Putamen (tissue), 1 donor: ENCODE measurements around the gene TXN2.

Source experiments
- DNase-seq: peaks from one replicate; pipeline ENCODE4 v3.0.0-alpha.2; 2016; ENCODE audit warnings: low spot score

TXN2 gene

DNA sequence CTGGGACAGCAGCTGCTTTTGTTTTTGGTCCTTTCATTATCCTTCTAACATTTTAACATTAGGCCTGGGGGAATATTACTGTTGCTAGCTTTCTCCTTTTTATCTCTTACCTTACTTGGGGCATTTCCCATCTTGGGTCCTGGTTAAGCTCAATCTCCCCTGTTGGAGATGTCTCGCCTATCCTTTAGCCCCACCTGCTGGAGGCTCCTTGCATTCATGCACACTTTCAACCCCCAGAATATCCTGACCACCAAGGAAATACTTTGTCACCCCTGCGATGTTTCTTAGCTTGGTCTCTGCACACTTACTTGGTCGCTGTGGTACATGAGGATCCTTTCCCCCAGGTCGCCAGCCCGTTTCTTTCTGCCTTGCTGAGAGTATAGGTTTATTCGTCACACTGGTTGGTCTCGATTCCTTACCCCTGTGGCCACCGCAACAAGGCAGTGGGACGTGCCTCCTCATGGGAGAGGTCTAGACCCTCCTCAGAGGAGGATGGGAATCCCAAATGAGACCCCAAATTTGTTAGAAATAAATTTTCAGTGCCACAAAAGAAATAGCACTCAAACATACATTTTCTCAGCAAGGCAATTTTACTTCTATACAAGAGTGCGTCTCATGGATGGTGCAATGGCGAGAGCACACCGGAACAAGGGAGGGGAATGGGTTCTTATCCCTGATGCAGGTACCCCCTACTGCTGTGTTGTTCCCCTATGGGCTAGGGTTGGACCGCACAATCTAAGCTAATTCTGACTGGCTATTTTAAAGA, 5.4 kb upstream of the TXN2 start:
- DNase-seq, result no peak

- no peak for DNase-seq
Measured at GRCh38 chr22:36480941-36481392, 473 bp downstream of the TXN2 start.

DNA sequence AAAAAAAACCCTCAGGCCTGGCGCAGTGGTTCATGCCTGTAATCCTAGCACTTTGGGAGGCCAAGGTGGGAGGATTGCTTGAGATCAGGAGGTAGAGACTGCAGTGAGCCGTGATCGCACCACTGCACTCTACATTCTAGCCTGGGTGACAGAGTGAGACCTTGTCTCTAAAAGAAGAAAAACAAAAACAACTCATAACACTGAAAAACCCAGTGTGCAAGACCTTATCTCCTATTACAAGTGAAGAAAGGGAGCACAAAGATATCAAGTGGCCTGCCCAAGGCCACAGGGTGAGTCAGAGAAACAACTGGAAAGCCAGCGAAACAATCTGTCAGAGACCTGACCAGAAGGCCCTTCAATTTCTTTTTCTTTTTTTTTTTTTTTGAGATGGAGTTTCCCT, 2.5 kb downstream of the TXN2 start:
- DNase-seq, result no peak

- DNase-seq, result no peak
Measured at GRCh38 chr22:36475341-36475740, 6.1 kb downstream of the TXN2 start.

GRCh38 chr22:36472689-36473088, 8.8 kb downstream of the TXN2 start:
- no peak for DNase-seq

- no peak for DNase-seq
Measured at GRCh38 chr22:36471341-36471821, 10.1 kb downstream of the TXN2 start.

DNA sequence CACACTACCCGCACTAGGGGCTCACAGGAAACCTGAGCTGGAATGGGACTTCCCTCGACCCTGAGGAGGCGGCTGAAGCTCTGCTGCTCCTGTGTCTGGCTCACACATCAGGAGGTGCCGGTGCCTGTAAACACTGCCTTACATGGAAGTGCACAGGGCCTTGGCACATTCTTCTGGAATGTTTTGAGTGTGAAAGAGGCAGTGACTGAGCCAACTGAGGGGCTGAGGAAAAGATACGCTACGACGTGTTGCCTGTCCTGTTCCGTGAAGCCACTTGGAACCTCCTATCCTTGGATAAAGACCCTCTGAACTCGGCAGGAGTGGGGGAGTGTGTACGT, 10.5 kb downstream of the TXN2 start:
- DNase-seq, result no peak

DNA sequence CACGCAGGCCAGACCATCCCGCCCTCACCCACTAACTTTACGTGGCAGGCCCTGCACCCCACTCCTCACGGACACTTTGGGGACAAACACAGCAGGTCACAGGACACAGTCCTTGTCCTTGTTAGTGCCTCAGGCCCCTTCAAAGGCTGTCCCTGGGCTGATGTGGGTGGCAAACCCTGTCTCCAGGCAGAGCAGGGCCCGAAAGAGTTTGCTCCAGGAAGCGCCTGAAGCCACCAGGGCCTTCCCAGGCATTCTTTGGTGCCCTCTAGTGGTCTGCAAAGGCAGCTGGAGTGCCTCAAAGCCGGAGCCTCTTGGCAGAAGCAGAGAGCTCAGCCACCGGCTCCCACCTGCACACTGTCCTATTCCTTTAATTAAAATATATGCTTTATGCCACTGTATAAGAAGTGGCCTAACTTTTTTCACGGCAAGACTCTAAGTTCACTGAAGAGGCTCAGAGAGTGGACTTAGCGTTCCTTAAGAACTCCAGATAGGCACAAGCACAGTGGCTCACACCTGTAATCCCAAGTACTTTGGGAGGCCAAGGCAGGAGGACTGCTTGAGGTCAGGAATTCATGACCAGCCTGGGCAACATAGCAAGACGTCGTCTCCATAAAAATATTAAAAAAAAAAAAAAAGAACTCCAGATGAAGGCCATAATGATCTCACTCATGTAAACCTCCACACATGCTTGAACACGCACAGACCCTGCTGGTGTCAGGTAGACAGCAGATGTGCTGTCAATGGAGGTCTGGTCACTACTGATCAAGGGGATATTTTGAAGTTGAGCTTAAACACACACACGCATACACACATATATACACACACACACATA, 11.1 kb downstream of the TXN2 start:
- DNase-seq, result peak; percentile 80

GRCh38 chr22:36469094-36469710, 12.2 kb downstream of the TXN2 start:
- DNase-seq, result no peak

DNA sequence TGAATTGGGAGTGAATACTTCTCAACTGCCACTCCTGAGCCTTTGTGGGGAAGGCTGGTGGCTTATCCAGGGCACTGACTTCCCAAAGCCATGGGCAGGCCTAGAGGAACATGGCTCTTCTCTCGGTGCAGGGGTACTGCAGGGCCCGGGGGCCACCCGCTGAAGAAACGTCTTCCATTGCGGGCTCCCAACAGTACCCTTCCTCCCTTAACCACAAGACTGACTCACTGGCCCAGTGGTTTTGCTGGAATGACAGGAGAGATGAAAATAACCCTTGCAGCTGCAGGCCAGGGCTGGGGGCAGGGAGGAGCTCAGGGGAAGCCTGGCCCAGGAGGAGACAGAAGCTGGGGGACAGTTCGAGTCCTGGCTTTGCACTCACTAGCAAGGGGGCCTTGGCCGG, 13.5 kb downstream of the TXN2 start:
- no peak for DNase-seq

- no peak for DNase-seq
Measured at GRCh38 chr22:36467042-36467810, 14.2 kb downstream of the TXN2 start.

- no peak for DNase-seq
Measured at GRCh38 chr22:36466258-36466657, 15.2 kb downstream of the TXN2 start.

DNA sequence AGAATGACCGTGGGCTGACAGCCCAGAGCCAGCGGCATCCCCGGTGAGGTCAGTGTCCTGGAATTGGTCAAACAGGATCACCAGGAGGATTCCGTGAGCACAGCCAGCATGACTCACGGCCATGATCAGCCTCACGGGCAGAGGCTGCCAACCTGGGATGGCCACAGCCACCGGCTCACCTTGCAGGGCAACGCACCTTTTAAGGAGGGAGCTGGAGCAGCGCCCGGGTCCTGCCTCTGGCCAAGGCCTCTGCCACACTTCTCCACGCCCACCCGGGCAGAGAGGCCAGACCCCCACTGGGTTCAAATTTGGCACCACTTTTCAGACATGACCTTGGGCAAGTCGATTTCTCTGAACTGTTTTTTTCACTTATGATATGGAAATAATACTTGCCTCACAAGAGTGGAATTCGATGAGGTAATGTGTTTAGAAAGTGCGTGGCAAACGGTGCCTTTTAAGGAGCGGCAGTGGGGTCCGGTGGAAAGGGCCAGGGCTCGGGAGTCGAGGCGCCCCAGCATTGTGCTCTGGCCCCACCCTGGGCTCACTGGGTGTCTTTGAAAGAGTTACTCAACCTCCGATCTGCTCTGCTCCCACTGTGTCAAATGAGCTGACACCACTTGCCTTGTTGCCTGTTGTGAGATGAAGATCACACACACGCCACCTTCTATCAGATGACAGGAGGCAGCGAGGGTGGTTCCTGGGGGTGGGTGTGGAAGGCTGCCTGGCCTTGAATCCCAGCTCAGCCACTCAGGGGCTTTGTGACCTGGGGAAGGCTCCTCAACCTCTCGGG, 16.0 kb downstream of the TXN2 start:
- DNase-seq, result peak; percentile 39

GRCh38 chr22:36464715-36465231, 16.7 kb downstream of the TXN2 start:
- no peak for DNase-seq

DNA sequence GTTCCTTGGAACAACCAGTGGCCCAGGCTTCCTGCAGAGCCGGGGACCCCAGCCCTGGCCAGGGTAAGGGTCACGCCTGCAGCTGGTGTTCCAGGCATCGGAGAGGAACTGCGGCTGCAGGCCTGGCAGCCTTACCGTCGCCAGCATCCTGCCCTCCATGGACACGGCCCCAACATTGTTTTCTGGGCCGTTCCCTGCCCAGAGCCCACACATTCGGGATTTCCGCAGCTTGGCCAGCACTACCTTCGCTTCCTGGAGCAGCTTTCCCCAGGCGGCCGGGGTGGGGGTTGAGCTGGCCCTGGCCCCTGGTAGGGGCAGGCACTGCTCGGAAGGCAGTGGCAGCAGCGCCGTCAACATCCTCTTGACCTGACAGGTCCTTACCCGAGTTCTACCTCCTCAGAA, 17.7 kb downstream of the TXN2 start:
- DNase-seq, result no peak

- no peak for DNase-seq
Measured at GRCh38 chr22:36461665-36462649, 19.5 kb downstream of the TXN2 start.

DNA sequence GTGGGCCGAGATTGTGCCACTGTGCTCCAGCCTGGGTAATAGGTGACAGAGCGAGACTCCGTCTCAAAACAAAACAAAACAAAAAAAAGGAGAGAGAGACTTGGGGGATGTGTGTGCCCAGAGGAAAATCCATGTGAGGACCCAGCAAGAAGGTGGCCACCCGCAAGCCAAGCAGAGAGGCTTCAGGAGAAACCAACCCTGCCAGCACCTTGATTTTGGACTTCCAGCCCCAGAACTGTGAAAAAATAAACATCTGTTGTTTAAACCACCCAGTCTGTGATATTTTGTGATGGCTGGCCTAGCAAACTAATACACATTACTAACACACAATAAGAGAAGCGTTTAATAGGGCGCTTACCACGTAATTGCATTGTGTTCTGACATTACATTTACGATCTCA, 21.2 kb downstream of the TXN2 start:
- DNase-seq, result no peak

- DNase-seq, result no peak
Measured at GRCh38 chr22:36457688-36458450, 23.6 kb downstream of the TXN2 start.

GRCh38 chr22:36456464-36456845, 25.0 kb downstream of the TXN2 start:
- no peak for DNase-seq
